ENCODE measurements around the gene THSD4. TPM values are rescaled to one million over a fixed set of nuclear protein-coding genes. Genes with fewer than 3 reads are reported as not detected.
A peak's percentile ranks its signal among the peaks of the same experiment; 100 is the strongest.

Gene THSD4
- total and polyA plus RNA-seq, 2 experiments from 2014 or later, result 5.1 to 25.5 TPM

GRCh38 chr15:71151081-71151480 is 35.8 kb downstream of the THSD4 start:
- no peak for TF ChIP-seq CTCF (IDR thresholded peaks at IDR 0.05; ENCODE audit: low read depth, low read length)
- Histone ChIP-seq H3K9me3 (ENCODE audit: low read depth) (no peaks in the 10 kb centered on the region), H3K4me1 (ENCODE audit: low read depth) (peaks cover 10% of the 10 kb centered on the region), H3K27me3 (no peaks in the 10 kb centered on the region), H3K27ac (no peak overlapping the region), H3K4me3 (no peak overlapping the region), H3K36me3 (no peaks in the 10 kb centered on the region)
- peak in 1 of 2 donors; percentile 41 for DNase-seq (ENCODE audit: low read depth in 1 of 2, low spot score in 1 of 2)

DNA sequence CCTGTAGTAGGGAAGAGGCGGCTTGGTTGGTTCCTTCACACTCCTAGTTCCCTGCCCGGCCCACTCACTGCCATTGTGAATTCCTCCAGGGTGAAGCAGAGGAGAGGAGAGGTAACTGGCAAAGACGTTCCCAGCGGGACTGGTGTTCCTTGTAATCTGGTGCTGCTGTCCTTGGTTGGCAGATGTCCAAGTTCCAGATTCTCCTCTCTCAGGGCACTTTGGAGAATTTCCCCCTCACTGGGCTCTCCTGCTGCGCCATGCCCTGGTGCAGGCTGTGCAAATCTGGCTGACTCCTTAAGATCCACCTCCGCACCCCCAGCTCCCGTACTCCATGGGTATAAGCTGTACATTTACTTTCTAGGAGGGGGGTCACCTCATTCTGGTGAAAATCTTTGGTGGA is 37.3 kb downstream of the THSD4 start:
- Histone ChIP-seq H3K27me3 (no peaks in the 10 kb centered on the region), H3K4me3 (no peak overlapping the region), H3K9me3 (ENCODE audit: low read depth) (no peaks in the 10 kb centered on the region), H3K27ac (no peak overlapping the region), H3K4me1 (ENCODE audit: low read depth) (peaks cover 10% of the 10 kb centered on the region), H3K36me3 (no peaks in the 10 kb centered on the region)
- DNase-seq (ENCODE audit: low read depth in 1 of 2, low spot score in 1 of 2), result peak; percentile 12 to 27
- TF ChIP-seq CTCF (IDR thresholded peaks at IDR 0.05; ENCODE audit: low read depth, low read length), result no peak

- no peak overlapping the region for H3K27ac ChIP-seq
- H3K36me3 ChIP-seq, result no peaks in the 10 kb centered on the region
- peak; percentile 36 to 58 for DNase-seq (ENCODE audit: low read depth in 1 of 2, low spot score in 1 of 2)
- TF ChIP-seq CTCF (IDR thresholded peaks at IDR 0.05; ENCODE audit: low read depth, low read length), result no peak
- H3K4me1 ChIP-seq (ENCODE audit: low read depth), result peaks cover 7% of the 10 kb centered on the region
- H3K27me3 ChIP-seq, result no peaks in the 10 kb centered on the region
- H3K4me3 ChIP-seq, result no peak overlapping the region
- no peaks in the 10 kb centered on the region for H3K9me3 ChIP-seq (ENCODE audit: low read depth)
Measured at GRCh38 chr15:71153823-71154524, 38.7 kb downstream of the THSD4 start.

DNA sequence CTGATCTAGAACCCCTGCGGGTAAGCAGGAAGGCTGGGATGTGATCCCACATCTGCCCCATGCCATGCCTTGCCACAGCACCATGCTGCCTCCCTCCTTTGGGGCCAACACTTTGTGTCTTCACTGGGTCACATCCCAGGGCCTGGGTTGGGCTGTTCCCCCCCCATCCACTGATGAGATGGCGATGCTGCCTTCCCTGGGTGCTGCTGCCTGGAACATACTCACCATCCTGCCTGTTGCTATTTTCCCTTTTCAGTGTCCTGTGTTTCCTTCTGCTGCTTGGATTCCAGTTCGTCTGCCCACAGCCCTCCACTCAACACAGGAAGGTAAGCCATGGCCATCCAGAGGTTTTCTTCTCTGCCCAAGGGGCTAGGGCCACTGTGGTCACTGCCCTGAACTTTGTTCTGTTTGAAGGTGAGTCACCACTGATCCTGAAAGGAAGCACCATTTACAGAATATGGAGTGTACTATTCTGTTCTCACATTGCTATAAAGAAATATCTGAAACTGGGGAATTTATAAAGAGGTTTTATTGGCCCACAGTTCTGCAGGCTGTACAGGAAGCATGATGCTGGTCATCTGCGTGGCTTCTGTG is 39.4 kb downstream of the THSD4 start:
- H3K36me3 ChIP-seq, result no peaks in the 10 kb centered on the region
- H3K9me3 ChIP-seq (ENCODE audit: low read depth), result no peaks in the 10 kb centered on the region
- peaks cover 7% of the 10 kb centered on the region for H3K4me1 ChIP-seq (ENCODE audit: low read depth)
- DNase-seq (ENCODE audit: low read depth in 1 of 2, low spot score in 1 of 2), result no peak
- H3K27me3 ChIP-seq, result no peaks in the 10 kb centered on the region
- no peak overlapping the region for H3K4me3 ChIP-seq
- no peak overlapping the region for H3K27ac ChIP-seq
- TF ChIP-seq CTCF (IDR thresholded peaks at IDR 0.05; ENCODE audit: low read depth, low read length), result no peak

GRCh38 chr15:71155534-71155933 is 40.3 kb downstream of the THSD4 start:
- no peak for DNase-seq (ENCODE audit: low read depth in 1 of 2, low spot score in 1 of 2)
- no peak overlapping the region for H3K4me3 ChIP-seq
- H3K9me3 ChIP-seq (ENCODE audit: low read depth), result no peaks in the 10 kb centered on the region
- TF ChIP-seq CTCF (IDR thresholded peaks at IDR 0.05; ENCODE audit: low read depth, low read length), result no peak
- no peak overlapping the region for H3K27ac ChIP-seq
- H3K36me3 ChIP-seq, result no peaks in the 10 kb centered on the region
- no peaks in the 10 kb centered on the region for H3K4me1 ChIP-seq (ENCODE audit: low read depth)
- H3K27me3 ChIP-seq, result no peaks in the 10 kb centered on the region

All from cardiac muscle cell (in vitro differentiated cells and primary cell).